CD4-positive, alpha-beta T cell treated with Interleukin-15 for 4 hours (primary cell): Measurements from ENCODE around the gene SLC12A5.
A peak's percentile ranks its signal among the peaks of the same experiment; 100 is the strongest.

ENCODE experiments used
- DNase-seq: peaks from one replicate; pipeline ENCODE4 v3.0.0-alpha.2; 2020; ENCODE audit warnings: low spot score

Gene SLC12A5

DNA sequence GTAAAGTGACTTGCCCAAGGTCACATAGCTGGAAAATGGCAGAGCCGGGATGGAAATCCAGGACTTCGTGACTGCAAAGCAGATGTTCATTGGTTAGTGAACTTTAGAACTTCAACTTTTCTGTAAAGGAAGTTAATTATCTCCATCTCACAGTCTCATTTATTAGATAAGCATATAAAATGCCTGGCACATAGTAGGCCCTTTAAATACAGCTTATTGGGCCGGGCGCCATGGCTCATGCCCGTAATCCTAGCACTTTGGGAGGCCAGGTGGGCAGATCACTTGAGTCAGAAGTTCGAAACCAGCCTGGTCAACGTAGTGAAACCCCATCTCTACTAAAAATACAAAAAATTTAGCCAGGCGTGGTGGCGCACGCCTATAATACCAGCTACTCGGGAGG, 22.1 kb upstream of the SLC12A5 start:
- DNase-seq = no peak

DNA sequence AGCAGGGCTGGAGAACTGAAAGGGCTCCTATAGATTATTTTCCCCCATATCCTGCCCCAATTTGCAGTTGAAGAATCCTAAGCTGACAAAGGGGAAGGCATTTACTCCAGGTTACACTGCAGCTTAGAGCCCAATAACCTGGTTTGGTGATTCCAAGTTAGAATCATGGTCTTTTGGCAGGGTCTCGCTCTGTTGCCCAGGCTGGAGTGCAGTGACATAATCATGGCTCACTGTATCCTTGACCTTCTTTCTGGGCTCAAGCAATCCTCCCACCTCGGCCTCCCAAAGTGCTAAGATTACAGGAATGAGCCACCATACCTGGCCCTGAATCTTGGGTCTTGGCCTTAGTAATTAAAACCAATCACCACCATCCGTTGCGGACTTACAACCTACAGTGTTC, 21.3 kb upstream of the SLC12A5 start:
- no peak for DNase-seq

DNA sequence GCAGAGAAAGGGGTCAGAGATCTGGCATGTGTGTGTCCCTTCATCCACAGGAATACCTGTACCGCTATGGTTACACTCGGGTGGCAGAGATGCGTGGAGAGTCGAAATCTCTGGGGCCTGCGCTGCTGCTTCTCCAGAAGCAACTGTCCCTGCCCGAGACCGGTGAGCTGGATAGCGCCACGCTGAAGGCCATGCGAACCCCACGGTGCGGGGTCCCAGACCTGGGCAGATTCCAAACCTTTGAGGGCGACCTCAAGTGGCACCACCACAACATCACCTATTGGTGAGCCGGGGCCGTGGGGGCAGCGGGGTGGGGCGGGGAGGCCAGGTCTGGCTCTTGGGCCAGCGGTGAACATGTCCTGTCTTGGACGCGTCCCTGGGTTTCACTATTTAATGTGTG, 19.2 kb upstream of the SLC12A5 start:
- no peak for DNase-seq

DNA sequence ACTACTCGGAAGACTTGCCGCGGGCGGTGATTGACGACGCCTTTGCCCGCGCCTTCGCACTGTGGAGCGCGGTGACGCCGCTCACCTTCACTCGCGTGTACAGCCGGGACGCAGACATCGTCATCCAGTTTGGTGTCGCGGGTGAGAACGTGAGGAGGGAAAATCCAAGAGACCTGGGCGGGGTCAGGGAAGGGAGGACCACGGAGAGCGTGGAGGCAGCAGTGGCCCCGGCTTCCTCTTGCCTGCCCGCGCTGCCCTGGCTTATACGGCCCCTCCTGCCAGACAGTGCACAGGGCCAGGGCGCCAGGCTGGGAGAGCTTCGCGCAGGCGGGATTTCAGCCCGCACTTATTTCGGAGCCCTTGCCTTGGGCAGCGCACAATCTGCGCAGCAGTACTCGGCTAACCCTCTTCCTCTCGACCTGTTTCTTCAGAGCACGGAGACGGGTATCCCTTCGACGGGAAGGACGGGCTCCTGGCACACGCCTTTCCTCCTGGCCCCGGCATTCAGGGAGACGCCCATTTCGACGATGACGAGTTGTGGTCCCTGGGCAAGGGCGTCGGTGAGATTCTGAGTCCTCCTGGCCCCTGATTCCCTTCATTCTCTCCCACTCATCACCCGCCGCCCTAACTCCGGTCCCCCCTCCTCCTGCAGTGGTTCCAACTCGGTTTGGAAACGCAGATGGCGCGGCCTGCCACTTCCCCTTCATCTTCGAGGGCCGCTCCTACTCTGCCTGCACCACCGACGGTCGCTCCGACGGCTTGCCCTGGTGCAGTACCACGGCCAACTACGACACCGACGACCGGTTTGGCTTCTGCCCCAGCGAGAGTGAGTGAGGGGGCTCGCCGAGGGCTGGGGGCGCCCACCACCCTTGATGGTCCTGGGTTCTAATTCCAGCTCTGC, 18.3 kb upstream of the SLC12A5 start:
- peak; percentile 31 for DNase-seq

DNA sequence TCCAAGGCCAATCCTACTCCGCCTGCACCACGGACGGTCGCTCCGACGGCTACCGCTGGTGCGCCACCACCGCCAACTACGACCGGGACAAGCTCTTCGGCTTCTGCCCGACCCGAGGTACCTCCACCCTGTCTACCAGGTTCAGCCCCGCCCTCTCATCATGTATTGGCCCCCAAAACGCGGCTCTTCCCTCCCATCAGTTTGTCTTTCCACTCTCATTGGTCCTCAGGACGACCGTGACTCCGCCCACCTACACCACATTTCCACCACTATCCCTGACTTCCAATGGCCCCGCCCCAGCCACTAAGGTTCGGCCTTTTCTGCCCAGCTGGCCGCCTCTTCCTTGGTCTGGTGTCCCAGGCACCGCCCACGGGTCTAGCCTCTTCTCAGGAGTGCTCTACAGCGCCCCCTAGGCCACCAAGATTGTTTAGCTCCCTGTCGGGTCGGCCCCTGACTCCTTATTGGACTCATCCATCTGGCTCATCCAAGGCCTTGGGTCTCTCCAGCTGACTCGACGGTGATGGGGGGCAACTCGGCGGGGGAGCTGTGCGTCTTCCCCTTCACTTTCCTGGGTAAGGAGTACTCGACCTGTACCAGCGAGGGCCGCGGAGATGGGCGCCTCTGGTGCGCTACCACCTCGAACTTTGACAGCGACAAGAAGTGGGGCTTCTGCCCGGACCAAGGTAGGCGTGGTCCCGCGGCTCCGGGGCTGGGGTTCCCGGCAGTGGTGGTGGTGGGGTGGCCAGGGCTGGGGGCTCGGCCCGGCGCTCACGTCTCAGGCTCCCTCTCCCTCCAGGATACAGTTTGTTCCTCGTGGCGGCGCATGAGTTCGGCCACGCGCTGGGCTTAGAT, 17.2 kb upstream of the SLC12A5 start:
- no peak for DNase-seq

DNA sequence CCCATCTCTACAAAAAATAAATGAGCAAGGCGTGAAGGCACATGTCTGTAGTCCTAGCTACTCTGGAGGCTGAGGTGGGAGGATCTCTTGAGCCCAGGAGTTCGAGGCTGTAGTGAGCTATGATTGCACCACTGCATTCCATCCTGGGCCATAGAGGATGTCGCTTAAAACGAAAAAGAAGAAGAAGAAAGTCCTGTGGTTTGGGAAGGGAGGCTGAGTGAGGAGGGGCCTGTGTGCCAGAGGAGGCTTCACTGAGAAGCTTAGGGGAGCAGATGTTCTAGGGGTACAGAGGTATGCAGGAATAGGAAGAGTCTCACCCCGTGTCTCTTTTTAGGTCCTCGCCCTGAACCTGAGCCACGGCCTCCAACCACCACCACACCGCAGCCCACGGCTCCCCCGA, 16.1 kb upstream of the SLC12A5 start:
- DNase-seq = no peak

DNA sequence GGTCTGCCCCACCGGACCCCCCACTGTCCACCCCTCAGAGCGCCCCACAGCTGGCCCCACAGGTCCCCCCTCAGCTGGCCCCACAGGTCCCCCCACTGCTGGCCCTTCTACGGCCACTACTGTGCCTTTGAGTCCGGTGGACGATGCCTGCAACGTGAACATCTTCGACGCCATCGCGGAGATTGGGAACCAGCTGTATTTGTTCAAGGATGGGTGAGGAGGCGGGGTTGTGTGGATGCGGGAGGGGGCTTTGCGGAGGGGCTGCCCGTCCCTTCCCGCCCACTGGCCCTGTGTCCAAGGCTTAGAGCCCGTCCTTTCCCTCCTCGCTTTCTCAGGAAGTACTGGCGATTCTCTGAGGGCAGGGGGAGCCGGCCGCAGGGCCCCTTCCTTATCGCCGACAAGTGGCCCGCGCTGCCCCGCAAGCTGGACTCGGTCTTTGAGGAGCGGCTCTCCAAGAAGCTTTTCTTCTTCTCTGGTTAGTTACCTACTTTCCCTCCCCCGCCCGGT, 15.6 kb upstream of the SLC12A5 start:
- no peak for DNase-seq

DNA sequence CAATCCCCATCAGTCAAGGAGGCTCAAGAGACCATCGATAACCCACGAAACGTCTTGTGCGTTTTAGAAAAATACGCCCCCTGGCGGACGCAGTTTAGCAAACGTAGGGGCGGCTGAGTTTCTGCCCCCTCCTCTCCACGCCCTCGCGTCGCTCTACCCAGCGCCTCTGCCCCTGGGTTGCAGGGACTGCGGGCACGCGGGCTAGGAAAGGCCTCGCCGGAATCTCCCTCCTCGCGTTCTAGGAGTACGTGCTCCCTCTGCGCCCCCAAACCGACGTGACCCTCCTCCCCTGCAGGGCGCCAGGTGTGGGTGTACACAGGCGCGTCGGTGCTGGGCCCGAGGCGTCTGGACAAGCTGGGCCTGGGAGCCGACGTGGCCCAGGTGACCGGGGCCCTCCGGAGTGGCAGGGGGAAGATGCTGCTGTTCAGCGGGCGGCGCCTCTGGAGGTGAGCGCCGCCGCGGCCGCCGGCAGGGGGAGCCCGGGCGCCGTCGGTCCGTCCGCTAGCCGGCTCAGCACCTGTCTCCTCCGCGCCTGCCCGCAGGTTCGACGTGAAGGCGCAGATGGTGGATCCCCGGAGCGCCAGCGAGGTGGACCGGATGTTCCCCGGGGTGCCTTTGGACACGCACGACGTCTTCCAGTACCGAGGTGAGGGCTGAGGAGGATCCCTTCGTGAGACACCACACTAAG, 15.0 kb upstream of the SLC12A5 start:
- peak; percentile 61 for DNase-seq

DNA sequence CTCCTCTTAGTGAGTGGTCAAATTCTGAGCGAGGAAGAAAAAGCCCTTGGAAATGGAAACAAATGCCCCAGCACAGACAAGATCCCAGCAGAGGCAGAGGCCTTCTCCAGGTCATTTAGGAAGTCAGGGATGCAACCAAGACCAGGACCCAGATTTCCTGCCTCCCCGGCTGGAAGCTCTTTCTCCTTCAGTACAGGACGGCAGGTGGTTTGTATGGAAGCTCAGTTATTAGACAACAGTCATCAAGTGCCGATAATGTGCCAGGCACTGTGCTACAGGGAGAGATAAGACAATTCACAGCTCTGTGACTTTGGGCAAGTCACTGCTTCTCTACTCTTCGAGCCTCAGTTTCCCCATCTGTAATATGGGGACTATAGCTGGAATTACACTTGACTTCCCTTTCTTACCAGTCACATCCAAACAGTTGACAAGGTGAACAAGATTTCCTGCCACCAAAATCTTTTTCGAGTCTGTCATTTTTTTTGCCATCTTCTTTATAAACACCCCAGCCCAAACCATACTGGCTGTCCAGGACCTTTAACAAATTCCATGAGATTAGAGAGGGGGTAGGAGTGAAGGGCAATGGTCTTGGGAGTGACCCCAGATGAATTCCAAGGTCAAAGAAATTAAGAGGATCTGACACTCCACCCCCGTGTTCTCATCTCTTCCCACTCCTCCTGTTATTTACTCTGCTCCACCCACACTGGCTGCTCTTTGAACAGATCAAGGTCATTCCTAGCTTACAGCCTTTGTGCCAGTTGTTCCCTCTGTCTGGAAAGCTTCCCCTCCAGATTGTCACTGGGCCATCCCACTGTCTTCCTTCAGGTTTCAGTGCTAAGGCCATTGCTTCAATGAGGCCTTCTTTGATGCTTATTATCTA, 14.3 kb upstream of the SLC12A5 start:
- DNase-seq = no peak

DNA sequence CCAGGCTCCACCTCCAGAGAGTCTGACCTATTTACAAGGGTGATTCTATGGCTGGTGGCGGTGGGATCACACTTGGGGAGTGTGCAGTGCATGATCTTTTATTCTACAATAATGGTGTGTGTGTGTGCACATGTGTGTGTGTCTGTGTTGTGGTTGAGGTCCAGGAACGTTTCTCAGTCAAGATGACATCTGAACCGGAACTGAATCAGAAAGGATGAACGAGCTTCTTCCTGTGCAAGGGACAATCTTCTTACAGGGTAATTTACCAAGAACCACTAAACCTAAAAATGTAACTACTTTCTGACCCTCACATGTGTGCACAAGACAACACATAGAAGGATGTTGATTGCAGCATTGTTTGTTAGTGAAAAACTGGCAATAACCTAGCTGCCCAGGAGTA, 11.7 kb upstream of the SLC12A5 start:
- DNase-seq = no peak

DNA sequence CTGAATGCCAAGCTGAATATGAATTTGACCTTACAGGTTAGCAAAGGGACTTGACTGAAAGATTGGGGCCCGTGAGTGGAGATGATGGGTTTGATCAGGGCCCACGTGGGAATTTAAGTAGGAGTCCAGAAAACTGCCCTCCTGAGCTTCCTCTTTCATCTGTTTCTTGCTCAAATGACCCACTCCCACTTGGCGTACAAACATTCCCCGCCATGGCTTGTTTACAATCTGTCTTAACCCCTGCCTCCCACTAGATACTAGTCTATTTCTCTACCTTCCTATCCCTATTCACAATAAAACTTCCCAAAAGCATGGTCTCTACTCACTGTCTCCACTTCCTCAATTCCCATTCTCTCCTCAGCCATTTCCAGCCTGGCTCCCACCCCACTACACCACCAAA, 10.9 kb upstream of the SLC12A5 start:
- no peak for DNase-seq

DNA sequence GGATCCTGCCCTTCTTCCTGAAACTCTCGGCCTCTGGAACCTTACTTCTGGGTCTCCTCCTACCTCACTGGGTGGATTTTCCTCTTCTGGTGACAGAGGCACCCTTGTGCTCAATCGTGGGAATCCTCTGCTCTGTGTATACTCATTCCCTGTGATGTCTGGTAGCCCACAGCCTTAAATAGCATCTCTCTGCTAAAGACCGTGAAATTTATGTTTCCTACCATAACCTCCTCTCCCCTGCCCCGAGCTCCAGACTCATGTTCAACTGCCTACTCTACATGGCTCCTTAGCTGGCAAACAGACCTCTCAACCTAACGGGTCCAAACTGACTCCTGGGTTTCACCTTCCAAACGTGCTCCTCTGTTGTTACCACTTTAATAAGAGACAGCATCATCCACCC, 10.4 kb upstream of the SLC12A5 start:
- DNase-seq = no peak

DNA sequence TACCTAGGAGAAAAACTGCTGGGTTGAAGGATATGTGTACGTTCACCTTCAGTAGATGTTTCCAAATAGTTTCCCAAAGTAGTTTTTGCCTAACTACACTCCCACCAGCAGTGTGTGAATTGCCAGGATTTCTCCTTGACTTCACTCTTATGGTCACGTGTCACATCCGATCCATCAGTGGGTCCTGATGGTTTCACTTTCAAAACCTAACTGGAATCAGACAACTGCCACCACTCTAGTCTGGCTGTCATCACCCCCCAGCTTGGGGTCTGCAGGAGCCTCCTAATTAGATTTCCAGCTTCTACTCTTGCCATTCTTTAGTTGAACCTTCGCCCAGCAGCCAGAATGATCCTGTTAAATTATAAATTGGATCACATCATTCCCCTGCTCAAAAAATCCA, 8.5 kb upstream of the SLC12A5 start:
- no peak for DNase-seq

DNA sequence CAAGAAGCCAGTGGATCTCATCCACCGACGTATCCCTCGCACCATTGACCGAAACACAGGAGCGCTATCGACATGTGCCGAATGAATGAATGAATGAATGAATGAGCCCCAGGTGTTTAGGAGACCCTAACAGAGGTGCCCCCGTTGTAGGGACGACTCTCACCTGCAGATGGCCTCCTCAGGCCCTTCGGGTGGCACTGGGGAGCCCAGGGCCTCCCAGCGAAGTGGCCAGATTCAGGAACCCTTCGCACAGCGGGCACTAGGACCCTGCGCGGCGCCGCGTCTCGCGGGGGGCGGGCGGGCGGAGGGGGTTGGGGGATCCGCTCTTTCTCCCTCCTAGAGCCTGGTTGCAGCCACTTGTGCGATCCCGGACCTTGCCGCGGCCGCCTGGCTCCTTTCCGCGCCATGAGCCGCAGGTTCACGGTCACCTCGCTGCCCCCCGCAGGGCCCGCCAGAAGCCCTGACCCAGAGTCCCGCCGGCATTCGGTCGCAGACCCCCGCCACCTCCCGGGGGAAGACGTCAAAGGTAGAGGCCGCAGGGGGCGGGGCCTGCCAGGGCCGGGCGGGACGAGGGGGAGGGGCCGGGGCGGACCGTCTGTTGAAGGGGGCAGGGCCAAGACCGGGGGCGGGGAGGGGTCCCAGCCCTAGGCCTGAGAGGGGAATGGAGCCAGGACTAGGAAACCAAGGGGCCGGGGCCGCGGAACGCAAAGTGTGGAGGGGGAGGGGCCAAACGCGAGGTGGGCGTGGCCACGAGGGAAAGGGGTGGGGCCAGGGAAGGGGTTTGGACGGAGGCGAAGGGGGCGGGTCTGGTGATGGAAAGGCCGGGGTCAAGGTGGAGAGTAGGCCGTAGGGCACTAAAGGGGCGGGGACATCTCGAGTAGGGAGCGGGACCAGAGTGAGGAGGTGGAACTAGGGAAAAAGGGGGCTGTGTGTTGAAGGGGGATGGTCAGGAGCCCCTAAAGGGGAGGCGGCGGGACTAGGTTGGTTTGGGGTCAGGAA, 7.4 kb upstream of the SLC12A5 start:
- DNase-seq = no peak

DNA sequence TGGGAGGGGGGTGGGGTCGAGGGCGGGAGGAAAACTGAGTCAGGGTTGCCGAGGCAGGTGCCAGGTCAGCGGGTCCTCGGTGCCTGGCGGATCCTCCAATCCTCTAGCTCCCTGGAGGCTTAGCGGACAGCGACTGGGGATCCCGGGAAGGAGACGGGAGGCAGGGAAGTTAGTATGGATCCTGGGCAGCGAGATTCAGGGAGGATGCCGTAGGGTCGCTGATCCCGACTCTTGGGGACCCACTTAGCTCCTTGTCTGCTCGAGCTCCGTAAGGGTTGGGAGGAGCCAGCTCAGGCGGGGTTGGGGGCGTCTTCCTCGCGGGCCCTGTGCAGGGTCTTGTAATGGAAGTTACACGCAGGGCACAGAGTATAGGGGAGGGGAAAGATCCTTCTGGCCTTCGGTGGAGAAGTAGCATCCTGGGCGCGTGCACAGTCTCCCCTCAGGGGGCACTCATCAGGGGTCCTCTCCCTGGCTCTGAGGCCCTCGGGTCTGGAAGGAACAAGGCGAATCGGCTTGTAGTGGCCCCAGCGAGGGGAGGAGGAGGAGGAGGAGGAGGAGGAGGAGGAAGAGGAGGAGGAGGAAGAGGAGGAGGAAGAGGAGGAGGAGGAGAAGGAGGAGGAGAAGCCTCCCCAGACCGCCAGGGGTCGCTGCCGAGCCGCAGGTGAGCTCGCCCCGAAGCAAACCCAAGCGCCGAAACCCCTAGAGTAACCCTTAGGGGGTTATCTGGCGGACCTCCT, 6.4 kb upstream of the SLC12A5 start:
- DNase-seq = peak; percentile 69

DNA sequence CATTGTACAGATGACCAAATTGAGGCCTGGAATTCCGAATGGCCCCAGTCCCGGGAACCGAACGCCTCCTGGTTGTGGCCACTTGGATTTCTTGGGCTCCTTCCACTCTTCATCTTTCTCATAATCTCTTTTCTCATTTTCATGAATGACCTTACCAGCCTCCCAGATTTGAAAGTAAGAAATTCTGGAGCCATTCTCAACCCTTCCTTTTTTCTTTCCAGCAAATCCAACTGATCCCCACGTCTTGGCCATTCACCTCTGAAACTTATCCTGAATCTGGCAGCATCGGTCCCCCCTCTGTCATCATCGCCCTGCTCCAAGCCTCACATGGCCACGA, 5.9 kb upstream of the SLC12A5 start:
- DNase-seq = no peak

DNA sequence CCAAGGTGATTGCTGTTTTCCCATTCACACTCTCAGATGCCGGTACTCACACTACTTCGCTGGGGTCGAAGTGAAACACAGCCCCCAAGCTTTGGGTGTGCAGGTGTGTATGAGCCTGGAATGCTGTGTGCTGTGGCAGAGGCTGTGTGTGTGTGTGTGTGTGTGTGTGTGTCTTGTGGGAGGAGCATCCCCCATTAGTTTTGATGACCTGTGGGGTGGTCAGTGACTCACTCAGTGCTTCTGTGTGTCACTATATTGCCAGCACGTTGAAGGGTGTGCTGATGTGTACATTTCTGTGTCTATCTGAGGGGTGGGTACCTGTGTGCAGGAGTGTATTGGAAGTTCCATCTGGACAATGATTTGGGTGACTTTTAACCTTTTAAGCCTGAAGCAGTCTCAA, 5.0 kb upstream of the SLC12A5 start:
- DNase-seq = no peak

DNA sequence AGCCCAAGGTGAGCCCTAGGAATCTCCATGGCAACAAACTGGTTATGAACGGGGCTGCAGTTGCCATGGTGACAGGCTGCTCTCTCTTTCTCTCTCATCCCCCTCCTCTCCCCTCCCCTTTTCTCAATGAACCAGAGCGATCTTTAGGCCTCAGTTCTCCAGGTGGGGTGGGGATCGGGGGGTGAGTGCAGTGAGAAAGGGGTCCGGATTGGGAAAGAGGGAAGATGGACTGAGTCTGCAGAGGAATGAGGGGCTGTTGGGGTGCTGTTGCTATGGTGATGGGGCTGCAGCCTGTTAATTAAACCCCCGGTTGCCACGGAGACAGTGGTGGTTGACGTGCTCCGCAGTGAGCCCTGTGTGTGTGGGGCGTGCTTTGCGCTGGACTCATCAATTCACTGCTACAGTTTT, 3.6 kb upstream of the SLC12A5 start:
- DNase-seq = no peak

DNA sequence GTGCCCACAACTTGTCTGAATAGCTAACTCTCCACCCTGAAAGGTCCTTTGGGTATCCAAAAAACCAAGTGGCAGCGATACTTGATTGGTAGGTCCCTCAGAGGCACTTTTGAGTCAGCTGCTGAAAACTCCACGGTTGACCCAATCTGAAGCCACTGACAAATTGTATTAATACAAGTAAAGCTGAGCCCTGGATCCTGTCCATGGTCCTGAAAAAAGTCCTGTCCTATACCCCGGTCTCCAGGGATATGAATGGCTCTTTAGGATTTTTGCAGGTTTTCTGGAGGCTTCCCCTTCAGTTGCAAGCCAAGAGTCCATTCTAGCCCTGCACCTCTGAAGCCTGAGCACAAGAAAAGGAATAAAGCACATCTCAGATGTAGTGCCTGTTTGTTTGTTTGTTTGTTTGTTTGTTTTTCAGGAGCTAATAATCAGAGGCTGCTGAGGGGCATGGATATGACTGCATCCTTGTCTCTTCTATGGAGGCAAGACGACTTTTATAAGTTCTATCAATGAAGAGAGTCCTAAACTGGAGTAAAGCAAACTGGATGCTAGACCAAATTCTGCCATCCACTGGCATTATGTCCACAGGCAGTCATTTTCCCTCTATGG, 1.7 kb upstream of the SLC12A5 start:
- DNase-seq = peak; percentile 23
